Left ventricle myocardium inferior (tissue), 1 donor: Measurements from ENCODE around the gene PRSS8. TPM values are rescaled to one million over a fixed set of nuclear protein-coding genes. Genes with fewer than 3 reads are reported as not detected.

Source experiments
- DNase-seq: peaks from one replicate; pipeline ENCODE4 v3.0.0-alpha.2; 2020
- H3K27ac ChIP-seq: fragments of 200-600 bp; replicated peaks from 2 replicates; pipeline ENCODE4 v1.8.0; 2021
- H3K27me3 ChIP-seq: fragments of 200-600 bp; 2 replicates; pipeline ENCODE4 v1.8.0; 2021; ENCODE audit warnings: low read depth
- H3K36me3 ChIP-seq: fragments of 200-600 bp; 2 replicates; pipeline ENCODE4 v1.8.0; 2021
- H3K4me1 ChIP-seq: fragments of 200-600 bp; 2 replicates; pipeline ENCODE4 v1.8.0; 2021
- H3K4me3 ChIP-seq: fragments of 200-600 bp; 2 replicates; pipeline ENCODE4 v1.8.0; 2021; ENCODE audit warnings: mild to moderate bottlenecking, moderate library complexity
- H3K9me3 ChIP-seq: fragments of 200-600 bp; replicated peaks from 2 replicates; pipeline ENCODE4 v1.8.0; 2021
- intact Hi-C: fragments of 100-400 bp; cut with micrococcal nuclease; formaldehyde crosslinking; loops from one replicate; pipeline ENCODE4 v1.11.0; 2022
- total RNA-seq: library from RNA; stranded (reverse); fragmentation: NEBNext Ultra II Directional; extraction: Animal tissue kit (Norgen Biotek cat#: 25700); gene quantifications from one replicate; pipeline ENCODE4 v1.2.1, GENCODE V29; 2021
- TF ChIP-seq, protein P1 (sequence below): fragments of 200-600 bp; IDR thresholded peaks from 2 replicates; pipeline ENCODE4 v1.8.0; 2021; ENCODE audit warnings: antibody characterized with exemption, mild to moderate bottlenecking, borderline replicate concordance
- donor health status: DM: no; HTN: yes; CAD: no; lungs with severe emphysema.

Gene PRSS8
- total RNA-seq, 1 donor from 2014 or later, result not detected

DNA sequence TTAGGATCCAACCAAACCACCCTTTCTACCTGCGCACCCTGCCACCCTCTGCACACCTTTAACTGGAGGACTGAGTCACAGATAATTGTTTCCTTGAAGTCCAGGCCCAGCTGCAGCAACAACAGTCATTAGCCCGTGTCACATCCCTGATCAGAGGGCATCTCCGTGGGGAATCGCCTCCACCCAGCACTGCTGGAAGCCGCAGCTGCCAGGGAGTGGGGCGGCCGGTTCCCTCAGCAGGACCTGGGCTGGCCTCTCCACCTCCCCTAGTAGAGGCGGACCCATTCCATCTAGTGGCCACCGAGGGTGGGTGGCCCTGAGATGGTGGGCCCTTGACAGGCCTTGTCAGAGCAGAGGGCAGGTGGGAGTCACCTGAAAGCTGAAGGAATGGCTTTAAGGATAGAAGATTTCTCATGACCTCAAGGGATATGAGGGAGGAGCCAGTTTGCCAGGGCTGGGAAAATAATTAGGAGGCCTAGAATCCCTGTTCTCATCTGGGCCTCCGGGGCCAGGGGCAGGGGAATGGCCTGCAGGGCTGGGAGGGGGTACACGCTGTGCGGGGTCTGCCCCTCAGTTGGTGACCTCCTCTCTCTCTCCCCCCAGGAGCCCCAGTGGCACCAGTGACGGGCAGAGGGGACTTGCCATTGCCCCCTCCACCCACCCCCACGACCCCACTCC, 53.0 kb downstream of the PRSS8 start:
- H3K27me3 ChIP-seq, result no peaks in the 10 kb centered on the region
- peaks cover 20% of the 10 kb centered on the region for H3K4me1 ChIP-seq
- H3K27ac ChIP-seq, result no peak overlapping the region
- no peaks in the 10 kb centered on the region for H3K9me3 ChIP-seq
- no peak overlapping the region for H3K4me3 ChIP-seq
- no peak for DNase-seq
- H3K36me3 ChIP-seq, result peaks cover 88% of the 10 kb centered on the region
- TF ChIP-seq, protein P1, sequence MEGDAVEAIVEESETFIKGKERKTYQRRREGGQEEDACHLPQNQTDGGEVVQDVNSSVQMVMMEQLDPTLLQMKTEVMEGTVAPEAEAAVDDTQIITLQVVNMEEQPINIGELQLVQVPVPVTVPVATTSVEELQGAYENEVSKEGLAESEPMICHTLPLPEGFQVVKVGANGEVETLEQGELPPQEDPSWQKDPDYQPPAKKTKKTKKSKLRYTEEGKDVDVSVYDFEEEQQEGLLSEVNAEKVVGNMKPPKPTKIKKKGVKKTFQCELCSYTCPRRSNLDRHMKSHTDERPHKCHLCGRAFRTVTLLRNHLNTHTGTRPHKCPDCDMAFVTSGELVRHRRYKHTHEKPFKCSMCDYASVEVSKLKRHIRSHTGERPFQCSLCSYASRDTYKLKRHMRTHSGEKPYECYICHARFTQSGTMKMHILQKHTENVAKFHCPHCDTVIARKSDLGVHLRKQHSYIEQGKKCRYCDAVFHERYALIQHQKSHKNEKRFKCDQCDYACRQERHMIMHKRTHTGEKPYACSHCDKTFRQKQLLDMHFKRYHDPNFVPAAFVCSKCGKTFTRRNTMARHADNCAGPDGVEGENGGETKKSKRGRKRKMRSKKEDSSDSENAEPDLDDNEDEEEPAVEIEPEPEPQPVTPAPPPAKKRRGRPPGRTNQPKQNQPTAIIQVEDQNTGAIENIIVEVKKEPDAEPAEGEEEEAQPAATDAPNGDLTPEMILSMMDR, result no peak
- intact Hi-C loops, result no loop called here

Other genes starting within 250 kb of the PRSS8 start
- 25.2 TPM for gene BCL7C, start 241.7 kb downstream of the PRSS8 start, total RNA-seq
- gene CTF1, start 239.1 kb downstream of the PRSS8 start, total RNA-seq, result 9.6 TPM
- 6.3 TPM for gene FBXL19, start 212.2 kb downstream of the PRSS8 start, total RNA-seq
- 12.2 TPM for gene ORAI3, start 186.7 kb downstream of the PRSS8 start, total RNA-seq
- 7.4 TPM for gene SETD1A, start 178.0 kb downstream of the PRSS8 start, total RNA-seq
- gene HSD3B7, start 150.5 kb downstream of the PRSS8 start, total RNA-seq, result 5.5 TPM
- gene STX1B, start 125.1 kb downstream of the PRSS8 start, total RNA-seq, result 0.77 TPM
- gene STX4, start 102.2 kb downstream of the PRSS8 start, total RNA-seq, result 43.1 TPM
- 5.3 TPM for gene ZNF668, start 61.5 kb downstream of the PRSS8 start, total RNA-seq
- 9.6 TPM for gene ZNF646, start 61.3 kb downstream of the PRSS8 start, total RNA-seq
- 1.2 TPM for gene PRSS53, start 46.8 kb downstream of the PRSS8 start, total RNA-seq
- gene VKORC1, start 40.9 kb downstream of the PRSS8 start, total RNA-seq, result 39.5 TPM
- gene BCKDK, start 27.3 kb downstream of the PRSS8 start, total RNA-seq, result 75.9 TPM
- gene KAT8, start 18.1 kb downstream of the PRSS8 start, total RNA-seq, result 72.0 TPM
- gene PRSS36, start 14.3 kb upstream of the PRSS8 start, total RNA-seq, result 1.4 TPM
- gene FUS, start 44.4 kb upstream of the PRSS8 start, total RNA-seq, result 96.9 TPM
- 5.3 TPM for gene PYCARD, start 67.0 kb upstream of the PRSS8 start, total RNA-seq
- gene TRIM72, start 78.4 kb upstream of the PRSS8 start, total RNA-seq, result 0.91 TPM
- gene PYDC1, start 81.4 kb upstream of the PRSS8 start, total RNA-seq, result not detected
- gene ITGAM, start 124.2 kb upstream of the PRSS8 start, total RNA-seq, result 5.1 TPM
- gene ITGAX, start 219.4 kb upstream of the PRSS8 start, total RNA-seq, result 1.4 TPM